GM23338 (cell line): ENCODE measurements around the gene NCKAP1.

Source experiments
- CREB1 ChIP-seq: fragments of 250-450 bp; sonication (Bioruptor Pico); IDR thresholded peaks from 2 replicates; pipeline ENCODE4 v1.5.0; 2020; ENCODE audit warnings: low read depth, mild to moderate bottlenecking, moderate library complexity
- CTCF ChIP-seq, 2 experiments: fragments of 200-600 bp in 1 of 2; sonication (generic) in 1 of 2; conservative IDR thresholded peaks; 2 replicates each; pipeline versions ENCODE4 v1.5.1 to v1.6.1; 2016 to 2017; ENCODE audit warnings: antibody characterized with exemption in 2 of 2, low read depth in 2 of 2, mild to moderate bottlenecking in 2 of 2, moderate library complexity in 1 of 2
- ETS1 ChIP-seq: IDR thresholded peaks from 2 replicates; pipeline ENCODE4 v1.6.1; 2016; ENCODE audit warnings: antibody characterized with exemption
- EZH2 ChIP-seq: fragments of 200-600 bp; sonication (generic); IDR thresholded peaks from one replicate; pipeline ENCODE4 v1.8.0; 2017; ENCODE audit warnings: antibody characterized with exemption, mild to moderate bottlenecking, low read depth; ENCODE audit not compliant: unreplicated experiment
- EZH2phosphoT487 ChIP-seq: fragments of 200-600 bp; sonication (generic); IDR thresholded peaks from one replicate; pipeline ENCODE4 v1.8.1; 2018; ENCODE audit warnings: antibody characterized with exemption; ENCODE audit not compliant: unreplicated experiment
- JUNB ChIP-seq: IDR thresholded peaks from one replicate; pipeline ENCODE4 v1.6.1; 2016; ENCODE audit warnings: antibody characterized with exemption; ENCODE audit not compliant: unreplicated experiment
- POLR2AphosphoS5 ChIP-seq: IDR thresholded peaks from 2 replicates; pipeline ENCODE4 v1.6.1; 2016; ENCODE audit warnings: antibody characterized with exemption, low read depth
- ZNF114 ChIP-seq: fragments of 250-450 bp; sonication (Bioruptor Pico); IDR thresholded peaks from 2 replicates; pipeline ENCODE4 v1.5.0; 2020; ENCODE audit warnings: mild to moderate bottlenecking, moderate library complexity
- ZNF331 ChIP-seq: fragments of 250-450 bp; sonication (Bioruptor Pico); IDR thresholded peaks from 2 replicates; pipeline ENCODE4 v1.5.0; 2020; ENCODE audit warnings: low read depth, mild to moderate bottlenecking, moderate library complexity
- TF ChIP-seq, protein P1 (sequence below): IDR thresholded peaks from one replicate; pipeline ENCODE4 v1.6.1; 2018; ENCODE audit warnings: antibody characterized with exemption; ENCODE audit not compliant: unreplicated experiment

DNA sequence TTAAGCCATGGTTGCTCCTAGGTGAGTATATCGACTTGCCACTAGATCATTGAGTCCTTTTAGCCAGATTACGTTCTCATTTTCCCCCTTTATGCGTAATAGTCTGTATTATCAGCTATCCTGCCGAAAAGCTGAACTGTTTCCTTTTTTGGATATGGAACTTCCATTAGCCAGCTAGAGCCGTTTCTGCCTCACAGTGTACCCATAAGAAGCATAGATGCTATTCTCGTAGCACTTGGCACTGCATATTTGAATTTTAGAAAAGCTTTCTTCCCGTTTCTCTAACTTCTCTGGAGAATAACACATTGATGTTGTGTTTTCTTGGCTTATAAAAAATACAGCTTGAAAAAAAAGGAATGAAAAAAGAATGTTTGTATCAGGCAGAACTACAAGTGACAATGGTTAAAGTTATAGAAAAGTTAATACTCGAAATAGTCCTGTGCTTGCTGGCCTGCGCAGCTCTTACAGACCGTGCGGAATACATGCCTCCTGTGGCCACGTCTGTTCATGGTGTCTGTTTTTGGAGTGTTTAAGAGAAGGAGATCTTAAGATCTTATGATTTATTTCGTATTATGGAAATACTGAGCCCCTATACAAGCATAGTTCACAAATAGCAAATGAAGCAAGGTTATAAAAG lies 41.0 kb upstream of the NCKAP1 start:
- TF ChIP-seq, protein P1, sequence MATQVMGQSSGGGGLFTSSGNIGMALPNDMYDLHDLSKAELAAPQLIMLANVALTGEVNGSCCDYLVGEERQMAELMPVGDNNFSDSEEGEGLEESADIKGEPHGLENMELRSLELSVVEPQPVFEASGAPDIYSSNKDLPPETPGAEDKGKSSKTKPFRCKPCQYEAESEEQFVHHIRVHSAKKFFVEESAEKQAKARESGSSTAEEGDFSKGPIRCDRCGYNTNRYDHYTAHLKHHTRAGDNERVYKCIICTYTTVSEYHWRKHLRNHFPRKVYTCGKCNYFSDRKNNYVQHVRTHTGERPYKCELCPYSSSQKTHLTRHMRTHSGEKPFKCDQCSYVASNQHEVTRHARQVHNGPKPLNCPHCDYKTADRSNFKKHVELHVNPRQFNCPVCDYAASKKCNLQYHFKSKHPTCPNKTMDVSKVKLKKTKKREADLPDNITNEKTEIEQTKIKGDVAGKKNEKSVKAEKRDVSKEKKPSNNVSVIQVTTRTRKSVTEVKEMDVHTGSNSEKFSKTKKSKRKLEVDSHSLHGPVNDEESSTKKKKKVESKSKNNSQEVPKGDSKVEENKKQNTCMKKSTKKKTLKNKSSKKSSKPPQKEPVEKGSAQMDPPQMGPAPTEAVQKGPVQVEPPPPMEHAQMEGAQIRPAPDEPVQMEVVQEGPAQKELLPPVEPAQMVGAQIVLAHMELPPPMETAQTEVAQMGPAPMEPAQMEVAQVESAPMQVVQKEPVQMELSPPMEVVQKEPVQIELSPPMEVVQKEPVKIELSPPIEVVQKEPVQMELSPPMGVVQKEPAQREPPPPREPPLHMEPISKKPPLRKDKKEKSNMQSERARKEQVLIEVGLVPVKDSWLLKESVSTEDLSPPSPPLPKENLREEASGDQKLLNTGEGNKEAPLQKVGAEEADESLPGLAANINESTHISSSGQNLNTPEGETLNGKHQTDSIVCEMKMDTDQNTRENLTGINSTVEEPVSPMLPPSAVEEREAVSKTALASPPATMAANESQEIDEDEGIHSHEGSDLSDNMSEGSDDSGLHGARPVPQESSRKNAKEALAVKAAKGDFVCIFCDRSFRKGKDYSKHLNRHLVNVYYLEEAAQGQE = no peak
- TF ChIP-seq POLR2AphosphoS5 (no peak), CTCF (conservative IDR thresholded peaks at IDR 0.05; ENCODE audit: low read depth in 2 of 2) (no peak), EZH2 (no peak), ZNF331 (no peak), ZNF114 (CRISPR knock-in tag) (no peak), ETS1 (no peak), EZH2phosphoT487 (no peak), JUNB (no peak), CREB1 (CRISPR knock-in tag) (no peak)
